Activated T-helper 1 cell treated with anti-CD3 and anti-CD28 coated beads, Interleukin-2, amount 50 U/mL, for 16 hours (primary cell): ENCODE results near the gene C15orf61.
A peak's percentile ranks its signal among the peaks of the same experiment; 100 is the strongest.

Experiments used
- DNase-seq, 2 donors: peaks; one replicate each; pipeline ENCODE4 v3.0.0-alpha.2; 2020; ENCODE audit warnings: low read depth in 1 of 2, low spot score in 1 of 2

C15orf61 gene

DNA sequence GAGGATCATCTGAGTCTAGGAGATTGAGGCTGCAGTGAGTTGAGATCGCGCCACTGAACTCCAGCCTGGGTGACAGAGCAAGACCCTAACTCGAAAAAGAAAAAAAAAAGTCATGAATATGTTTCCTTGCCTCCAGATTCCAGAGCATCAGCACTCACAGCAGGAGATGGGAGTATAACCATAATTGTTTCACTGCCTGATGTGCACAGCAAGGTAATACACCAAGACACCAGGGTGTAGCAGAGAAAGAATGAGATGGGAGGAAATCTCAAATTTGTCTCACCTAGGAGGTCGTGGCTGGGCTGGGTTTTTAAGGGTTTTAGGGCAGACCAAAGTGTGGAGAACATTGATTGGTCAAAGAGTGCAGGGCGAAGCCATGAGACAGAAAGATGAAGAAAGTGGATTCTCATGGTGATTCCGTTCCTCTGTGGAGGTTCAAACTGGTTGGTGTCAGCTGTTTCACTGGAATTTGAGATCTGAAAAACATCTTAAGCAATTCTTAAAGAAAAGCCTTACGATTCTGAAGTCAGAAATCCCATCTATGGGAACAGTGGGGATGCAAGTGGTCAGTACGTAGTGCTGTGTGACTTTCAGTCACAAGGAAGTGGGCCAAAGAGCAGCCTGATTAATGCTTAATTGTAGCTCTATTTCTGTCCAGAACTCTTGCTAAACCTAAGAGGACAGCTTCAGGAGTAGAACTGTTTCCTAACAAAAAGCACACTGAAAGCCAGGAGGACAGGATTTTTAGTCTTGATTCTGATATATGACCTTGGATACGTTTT lies 7.8 kb upstream of the C15orf61 start:
- no peak for DNase-seq

DNA sequence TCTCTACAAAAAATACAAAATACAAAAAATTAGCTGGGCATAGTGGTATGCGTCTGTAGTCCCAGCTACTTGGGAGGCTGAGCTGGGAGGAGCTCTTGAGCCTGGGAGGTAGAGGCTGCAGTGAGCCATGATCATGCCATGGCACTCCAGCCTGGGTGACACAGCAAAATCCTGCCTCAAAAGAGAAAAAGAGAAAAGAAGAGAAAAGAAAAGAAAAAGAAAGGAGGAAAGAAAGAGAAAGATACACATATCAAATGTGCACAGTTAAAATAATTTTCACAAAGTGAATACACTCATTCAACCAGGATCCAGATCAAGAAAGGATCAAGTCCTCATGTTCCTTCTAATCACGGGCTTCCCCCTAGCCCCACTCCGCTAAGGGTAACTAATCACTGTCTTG lies 5.8 kb upstream of the C15orf61 start:
- DNase-seq: no peak

DNA sequence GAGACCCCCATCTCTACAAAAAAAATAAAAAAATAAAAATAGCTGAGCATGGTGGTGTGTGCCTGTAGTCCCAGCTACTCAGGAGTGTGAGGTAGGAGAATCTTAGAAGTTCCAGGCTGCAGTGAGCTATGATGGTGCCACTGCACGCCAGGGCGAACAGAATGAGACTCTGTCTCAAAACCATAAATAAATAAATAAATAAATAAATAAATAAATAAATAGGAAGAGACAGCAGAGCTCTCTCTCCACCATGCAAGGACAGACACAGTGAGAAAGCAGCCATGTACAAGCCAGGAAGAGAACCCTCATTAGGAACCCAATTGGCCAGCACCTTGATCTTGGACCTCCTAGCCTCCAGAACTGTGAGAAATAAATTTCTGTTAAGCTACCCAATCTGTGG lies 5.4 kb upstream of the C15orf61 start:
- DNase-seq: no peak

DNA sequence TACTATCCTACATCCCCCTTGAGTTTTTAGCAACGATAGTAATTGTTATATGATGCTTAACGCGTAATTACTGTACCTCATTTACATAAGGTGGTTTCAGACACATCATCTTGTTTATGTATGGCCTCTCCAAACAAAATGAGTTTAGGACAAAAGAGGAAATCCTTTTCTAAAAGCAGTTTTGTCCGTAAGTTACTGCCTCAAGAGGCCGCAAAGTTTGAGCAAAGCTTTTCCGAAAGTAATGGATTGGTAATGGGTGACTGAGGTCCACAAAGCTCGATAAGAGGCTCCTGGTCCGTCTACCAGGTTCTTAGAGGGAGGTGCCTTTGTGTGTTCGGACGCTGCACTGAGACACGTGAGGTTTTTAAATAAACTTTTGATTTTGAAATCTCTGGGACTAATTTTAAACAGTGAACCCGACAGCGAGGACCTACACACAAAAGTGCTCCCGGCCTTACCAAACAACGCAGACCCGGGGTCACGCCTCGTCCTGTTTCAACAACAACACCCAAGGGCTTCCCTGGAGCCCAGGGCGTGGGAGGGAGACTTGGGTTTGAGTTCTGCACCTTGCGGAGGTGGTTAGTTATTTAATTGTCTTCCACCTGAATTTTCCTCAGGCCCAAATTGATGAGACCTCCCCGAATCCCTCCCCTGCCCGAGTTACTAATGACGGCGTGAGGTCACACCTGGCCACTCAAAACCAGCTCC lies 456 bp upstream of the C15orf61 start:
- DNase-seq: no peak

DNA sequence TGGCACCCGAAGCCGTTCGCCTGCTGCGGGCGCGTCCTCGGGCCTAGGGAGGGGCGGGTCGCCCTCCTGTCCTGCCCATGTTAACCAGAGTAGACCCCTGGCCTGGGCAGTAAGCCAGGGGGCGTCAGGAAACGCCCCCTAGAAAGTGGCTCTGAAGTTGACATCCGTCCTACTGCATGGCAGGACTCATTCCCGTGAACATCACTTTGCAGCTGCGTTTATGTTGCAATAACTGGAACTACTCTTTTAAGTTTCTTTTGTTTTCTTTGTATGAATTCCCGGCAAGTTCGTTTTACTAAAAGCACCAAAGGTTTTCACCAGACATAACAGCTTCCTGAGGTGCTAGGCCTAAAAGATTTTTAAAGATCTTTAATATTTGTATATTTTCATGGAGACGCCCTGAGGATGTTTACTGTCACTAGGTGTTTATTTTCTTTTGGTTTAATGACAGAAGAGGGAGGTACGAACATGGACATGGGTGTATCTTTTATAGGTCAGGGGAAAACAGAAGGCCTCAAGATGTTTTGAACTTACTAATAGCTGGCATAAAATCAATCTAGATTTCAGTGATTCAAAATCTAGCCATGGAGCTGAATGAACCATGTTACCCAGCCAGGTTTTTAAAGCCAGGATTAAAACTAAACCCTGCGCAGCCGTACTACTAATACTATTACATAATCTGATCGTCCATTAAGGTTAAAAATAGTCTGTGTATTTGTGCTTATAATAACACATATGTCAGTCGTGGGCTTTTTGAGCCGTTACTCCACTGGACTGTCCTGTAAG lies 1.0 kb downstream of the C15orf61 start:
- DNase-seq: no peak

DNA sequence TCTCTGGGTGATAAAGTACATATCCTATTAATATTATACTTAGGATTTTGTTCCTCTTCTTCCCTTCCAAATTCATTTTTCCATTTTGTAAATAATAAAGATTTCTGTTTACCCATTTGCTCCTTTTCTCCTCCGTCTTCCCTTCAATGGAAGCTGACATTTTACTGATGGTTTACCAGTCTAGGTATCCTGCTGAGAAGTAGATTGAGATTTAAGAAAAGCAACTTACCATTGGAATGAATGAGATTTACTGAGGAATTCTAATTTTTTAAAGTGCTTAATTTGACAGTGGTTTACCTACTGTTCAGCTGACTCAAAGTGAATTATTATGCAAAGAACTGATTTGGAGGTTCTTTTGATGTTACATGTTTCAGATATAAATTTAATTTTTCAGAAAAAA lies 2.4 kb downstream of the C15orf61 start:
- DNase-seq: no peak

GRCh38 chr15:67524235-67524634 lies 3.3 kb downstream of the C15orf61 start:
- DNase-seq: no peak

DNA sequence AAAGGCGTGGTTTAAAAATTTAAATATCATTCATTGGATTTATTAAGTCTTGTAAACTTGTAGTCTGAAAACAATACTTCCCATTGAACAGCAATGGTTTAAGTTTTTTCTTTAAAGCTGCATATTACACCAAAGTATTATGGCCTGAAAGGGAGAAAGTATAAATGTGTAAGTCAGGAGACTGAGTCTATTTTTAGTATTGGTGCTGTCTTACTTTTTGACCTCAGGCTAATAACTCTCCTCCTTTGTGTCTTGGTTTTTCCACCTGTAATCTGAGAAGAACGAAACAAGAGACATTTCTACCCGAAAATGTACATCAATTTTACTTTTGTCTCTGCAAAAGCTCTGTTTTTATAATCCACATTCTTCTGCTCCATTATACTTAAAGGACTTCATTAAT lies 7.6 kb downstream of the C15orf61 start:
- no peak for DNase-seq

DNA sequence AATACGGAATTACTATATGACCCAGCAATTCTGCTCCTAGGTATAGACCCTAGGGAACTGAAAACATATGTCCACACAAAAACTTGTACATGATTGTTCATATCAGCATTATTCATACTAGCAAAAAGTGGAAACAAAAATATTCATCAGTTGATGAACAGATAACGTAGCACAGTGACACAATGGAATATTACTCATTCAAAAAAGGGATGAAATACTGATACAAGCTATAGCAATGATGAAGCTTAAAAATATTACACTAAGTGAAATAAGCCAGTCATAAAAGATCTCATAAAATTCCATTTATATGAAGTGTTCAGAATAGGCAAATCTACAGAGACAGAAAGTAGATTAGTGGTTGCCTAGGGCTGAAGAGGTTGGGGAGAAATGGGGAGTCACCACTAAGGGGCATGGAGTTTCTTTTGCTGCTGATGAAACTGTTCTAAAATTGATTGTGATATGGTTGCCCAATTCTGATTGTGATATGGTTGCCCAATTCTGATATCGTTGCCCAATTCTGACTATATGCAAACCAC lies 10.5 kb downstream of the C15orf61 start:
- no peak for DNase-seq

DNA sequence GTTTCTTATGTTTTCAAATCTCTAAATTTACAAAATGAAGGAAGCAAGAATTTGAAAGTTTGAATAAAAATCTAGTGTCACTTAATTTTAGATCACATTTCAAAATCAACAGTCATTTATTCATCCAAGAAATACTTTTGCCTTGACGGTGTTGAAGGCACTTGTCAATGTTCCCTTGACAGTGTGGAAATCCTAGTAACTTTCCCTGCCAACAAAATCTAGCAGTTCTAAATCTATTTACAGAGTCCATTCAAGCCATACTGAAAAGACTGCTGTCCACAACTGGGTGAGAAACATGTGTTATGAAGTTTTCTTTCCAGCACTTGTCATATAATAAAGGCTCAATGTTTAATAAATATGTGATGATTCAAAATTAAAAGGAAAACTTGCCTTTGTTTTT lies 12.9 kb downstream of the C15orf61 start:
- DNase-seq: no peak

GRCh38 chr15:67534360-67534759 lies 13.4 kb downstream of the C15orf61 start:
- DNase-seq: no peak

DNA sequence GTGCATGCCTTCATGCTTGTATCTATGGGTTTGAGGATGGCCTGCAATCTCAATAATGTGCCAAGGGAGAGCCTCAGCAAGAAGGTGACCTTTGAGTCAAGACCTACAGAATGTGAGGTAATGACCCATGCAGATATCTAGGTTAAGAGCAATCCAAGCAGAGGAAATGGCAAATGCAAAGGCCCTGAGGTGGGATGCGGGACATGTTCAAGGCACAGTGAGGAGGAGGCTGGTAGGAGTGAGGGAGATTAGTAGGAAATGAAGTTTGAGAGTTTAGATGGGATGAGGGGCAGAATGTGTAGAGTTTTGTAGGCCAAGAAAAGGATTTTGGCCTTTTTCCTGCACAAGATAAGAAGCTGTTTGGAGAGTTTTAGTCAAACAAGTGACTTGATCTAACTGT lies 16.8 kb downstream of the C15orf61 start:
- no peak for DNase-seq

GRCh38 chr15:67542420-67543347 lies 21.8 kb downstream of the C15orf61 start, which contains the start of gene MAP2K5:
Gene MAP2K5, plus strand, starts transcription at chr15:67542703. Its CDS starts 633 bp downstream, at chr15:67543336.
- peak; percentile 69 to 71 for DNase-seq

- no peak for DNase-seq
Measured at GRCh38 chr15:67543348-67543718, 22.4 kb downstream of the C15orf61 start.

- no peak for DNase-seq
Measured at GRCh38 chr15:67544475-67544874, 23.5 kb downstream of the C15orf61 start.

DNA sequence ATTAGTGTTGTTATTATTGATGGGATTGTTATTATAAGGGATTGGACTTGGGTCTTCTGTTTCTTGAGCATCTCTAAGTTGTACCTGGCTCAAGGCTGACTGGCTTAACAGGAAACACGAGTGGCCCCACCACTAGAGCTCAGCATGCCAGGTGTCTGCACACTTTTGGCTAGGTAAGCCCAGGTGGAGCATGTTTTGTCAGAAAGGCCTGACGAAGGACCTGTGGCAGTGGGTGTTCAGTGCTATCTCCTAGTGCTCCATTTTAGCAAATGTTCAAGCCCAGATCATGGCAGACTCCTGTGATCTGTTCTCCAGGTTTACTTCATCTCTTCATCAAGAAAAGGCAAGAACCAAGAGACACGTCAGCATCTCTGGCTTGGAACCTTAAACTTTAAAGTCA lies 24.9 kb downstream of the C15orf61 start:
- no peak for DNase-seq

- DNase-seq: no peak
Measured at GRCh38 chr15:67547064-67547463, 26.1 kb downstream of the C15orf61 start.

- no peak for DNase-seq
Measured at GRCh38 chr15:67547836-67548235, 26.9 kb downstream of the C15orf61 start.

DNA sequence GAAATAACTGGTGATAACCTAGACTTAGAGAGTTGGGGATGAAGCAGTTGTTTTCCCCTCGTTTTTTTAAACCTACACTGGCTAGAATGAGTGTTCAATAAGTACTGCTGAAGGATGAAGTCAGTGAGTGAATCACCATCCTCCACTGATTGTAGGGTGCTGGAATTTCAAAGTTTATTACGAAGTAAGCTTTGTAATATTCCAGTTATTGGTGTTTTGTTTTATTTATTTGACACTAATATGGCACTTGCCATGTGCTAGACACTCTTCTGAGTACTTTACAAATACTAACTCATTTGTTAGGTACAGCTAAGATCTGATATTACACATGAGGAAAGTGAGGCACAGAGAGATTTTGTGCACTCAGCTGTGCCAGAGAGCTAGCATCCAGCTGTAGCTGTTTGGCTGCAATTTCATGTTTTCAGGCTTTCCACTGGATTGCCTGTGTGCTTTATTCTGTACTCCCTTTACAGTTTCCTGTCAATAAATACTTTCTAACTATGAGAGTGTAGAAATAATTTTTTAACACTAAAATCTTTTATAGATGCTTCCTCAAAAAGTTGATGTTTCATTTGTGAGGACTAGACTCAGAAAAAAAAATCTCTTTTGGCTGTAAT lies 27.4 kb downstream of the C15orf61 start:
- no peak for DNase-seq
